GM18502 (cell line): ENCODE measurements around the gene LMF2.
"Not testable (repeated sequence)": the region's sequence is repeated elsewhere in the genome, so short reads cannot be mapped to it uniquely, and the experiment has no call there.

Source experiments
- ATAC-seq: cut with Tn5 transposase; IDR thresholded peaks from one replicate; pipeline ENCODE4 v1.9.1; 2021; ENCODE audit warnings: mild to moderate bottlenecking; ENCODE audit not compliant: unreplicated experiment, poor library complexity

The LMF2 gene

GRCh38 chr22:50535113-50535512 lies 27.6 kb upstream of the LMF2 start:
- no peak for ATAC-seq

DNA sequence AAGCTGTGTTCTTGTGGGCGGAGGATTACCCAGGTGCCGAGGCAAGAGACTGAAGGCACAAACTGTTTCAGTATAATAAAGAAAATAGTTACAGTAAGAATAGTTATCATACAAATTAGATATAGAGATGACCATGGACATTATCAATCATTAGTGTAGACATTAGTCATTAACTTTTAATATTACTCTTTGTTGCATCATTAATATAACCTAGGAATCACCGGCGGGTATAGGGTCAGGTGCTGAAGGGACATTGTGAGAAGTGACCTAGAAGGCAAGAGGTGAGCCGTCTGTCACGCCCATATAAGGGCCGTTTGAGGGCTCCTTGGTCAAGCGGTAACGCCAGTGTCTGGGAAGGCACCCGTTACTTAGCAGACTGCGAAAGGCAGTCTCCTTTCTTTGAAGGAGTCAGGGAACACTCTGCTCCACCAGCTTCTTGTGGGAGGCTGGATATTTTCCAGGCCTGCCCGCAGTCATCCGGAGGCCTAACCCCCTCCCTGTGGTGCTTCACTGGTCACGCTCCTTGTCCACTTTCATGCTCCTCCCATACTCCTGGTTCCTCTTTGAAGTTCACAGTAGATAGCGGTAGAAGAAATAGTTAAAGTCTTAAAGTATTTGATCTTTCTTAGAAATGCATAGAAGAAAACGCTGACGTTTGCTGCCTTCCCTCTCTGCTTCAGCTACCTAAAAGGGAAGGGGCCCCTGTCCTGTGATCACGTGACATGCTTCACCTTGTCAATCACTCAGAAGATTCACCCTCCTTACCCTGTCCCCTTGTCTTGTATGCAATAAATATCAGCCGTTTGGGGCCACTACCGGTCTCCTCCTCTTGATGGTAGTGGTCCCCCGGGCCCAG lies 26.6 kb upstream of the LMF2 start:
- not testable (repeated sequence) for ATAC-seq

- no peak for ATAC-seq
These were observed 25.6 kb upstream of the LMF2 start for GRCh38 chr22:50532824-50533796.

GRCh38 chr22:50531962-50532674 lies 24.6 kb upstream of the LMF2 start:
- ATAC-seq: no peak

- ATAC-seq: no peak
These were observed 24.1 kb upstream of the LMF2 start for GRCh38 chr22:50531546-50531961.

DNA sequence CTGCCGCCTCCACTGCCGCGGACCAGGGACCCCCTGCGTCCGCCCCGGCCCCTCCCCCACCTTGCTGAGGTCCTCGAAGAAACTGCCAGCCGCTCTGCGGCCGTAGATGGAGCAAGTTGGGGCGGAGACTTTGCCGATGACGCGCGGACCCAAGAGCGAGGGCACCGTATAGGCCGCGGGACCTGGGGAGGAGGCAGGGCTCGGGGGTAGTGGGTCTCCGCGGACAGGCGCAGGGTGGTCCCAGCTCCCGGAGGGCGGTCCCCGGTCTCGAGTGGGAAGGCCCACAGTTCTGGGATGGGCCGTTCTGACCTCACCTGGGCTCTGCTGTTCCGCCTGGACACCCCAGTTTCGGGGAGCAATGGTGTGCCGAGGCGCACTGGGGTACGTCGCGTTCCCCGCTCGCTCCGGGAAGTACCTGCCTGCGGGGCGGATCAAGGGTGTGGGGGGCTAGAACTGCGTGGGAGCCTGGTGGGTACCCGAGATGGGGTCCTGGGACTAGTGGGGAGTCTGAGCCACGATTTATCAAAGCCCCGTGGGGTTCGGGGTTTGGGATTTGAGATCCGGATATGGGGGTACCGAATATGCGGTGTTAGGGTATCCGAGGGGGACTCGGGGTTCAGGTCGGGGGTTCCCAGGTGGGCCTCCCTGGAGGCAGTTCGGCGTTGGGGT lies 23.5 kb upstream of the LMF2 start:
- no peak for ATAC-seq

DNA sequence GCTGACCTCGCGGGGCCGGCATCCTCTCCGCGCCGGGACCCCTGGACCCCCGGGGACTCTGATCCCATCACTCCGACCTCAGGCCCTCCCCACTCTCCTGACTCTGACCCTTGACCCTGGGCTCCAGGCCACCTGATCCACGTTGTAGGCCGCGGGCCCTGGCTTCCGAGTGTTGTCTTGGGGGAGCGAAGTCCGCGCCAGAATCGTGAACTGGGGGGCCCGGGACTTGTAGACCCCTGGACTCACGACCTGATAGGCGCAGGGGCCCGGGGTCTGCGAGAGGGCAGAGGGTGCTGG lies 23.0 kb upstream of the LMF2 start:
- ATAC-seq: no peak

GRCh38 chr22:50529897-50530579 lies 22.5 kb upstream of the LMF2 start, which contains the start of gene TYMP:
TYMP (minus strand) TSS chr22:50530012; CDS start chr22:50529709, 303 bp downstream.
- ATAC-seq: peak; percentile 24

DNA sequence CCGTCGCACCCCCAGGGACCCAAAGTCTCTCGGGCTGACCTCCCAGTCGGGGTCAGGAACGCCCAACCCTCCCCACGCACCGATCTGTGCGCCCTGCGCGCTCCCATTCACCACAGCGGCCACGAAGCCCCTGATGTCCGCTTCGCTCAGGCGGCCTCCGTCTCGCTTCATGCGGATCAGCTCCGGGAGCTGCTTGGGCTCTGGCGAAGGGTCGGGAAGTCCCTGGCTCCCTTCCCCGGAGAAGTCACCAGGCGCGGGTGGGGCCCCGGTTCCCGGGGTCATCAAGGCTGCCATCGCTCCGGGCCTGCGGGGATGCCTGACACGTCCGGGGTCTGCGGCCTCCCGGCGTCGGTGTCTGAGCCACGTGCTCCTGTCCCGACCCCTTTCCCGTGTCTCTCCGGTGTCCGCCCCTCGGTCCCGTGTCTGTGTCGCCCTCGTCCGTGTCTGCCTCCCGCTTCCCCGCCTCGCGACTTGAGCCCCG lies 22.0 kb upstream of the LMF2 start:
- ATAC-seq: no peak

GRCh38 chr22:50528682-50529415 lies 21.3 kb upstream of the LMF2 start:
- ATAC-seq: no peak

DNA sequence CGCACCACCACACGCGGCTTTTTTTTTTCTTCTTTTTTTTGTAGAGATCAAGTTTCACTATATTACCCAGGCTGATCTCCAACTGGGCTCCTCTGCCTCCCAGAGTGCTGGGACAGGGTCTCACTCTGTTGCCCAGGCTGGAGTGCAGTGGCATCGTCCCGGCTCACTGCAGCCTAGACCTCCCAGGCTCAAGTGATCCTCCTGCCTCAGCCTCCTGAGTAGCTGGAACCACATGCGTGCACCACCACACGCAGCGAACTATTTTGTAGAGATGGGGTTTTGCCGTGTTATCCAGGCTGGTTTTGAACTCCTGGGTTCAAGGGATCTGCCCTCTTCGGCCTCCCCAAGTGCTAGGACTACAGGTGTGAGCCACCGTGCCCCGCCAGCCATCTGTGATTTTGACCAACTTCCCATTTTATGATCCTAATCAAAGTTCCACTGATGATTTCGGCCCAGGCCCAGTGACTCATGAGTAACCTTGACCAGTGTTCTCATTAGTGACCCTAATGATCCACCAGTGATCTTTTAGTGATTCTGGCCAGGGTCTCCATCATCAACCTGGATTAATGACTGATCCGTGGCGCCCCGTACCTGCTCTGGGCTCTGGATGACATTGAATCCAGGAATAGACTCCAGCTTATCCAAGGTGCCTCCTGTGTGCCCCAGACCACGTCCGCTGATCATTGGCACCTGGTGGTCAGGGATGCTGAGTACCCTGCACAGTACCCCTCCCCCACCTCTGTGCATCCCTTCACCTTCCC lies 20.6 kb upstream of the LMF2 start:
- no peak for ATAC-seq

GRCh38 chr22:50526834-50527801 lies 19.6 kb upstream of the LMF2 start:
- ATAC-seq: no peak

GRCh38 chr22:50526108-50526833 lies 18.8 kb upstream of the LMF2 start:
- peak; percentile 31 for ATAC-seq

DNA sequence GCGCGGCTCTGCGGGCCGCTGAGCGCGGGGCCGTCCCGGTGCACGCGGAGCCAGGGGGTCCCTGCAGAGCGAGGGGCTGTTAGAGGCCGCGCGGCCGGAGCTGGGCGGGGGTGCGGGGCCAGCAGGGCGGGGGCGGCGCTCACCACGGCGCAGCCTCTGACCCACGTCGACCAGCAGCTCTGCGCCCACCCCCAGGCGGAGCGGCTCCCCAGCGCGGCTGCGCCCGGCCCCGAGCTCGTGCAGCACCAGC lies 18.3 kb upstream of the LMF2 start:
- ATAC-seq: no peak

GRCh38 chr22:50525104-50525857 lies 17.8 kb upstream of the LMF2 start, which contains the start of gene SCO2:
SCO2 (minus strand) TSS chr22:50525598; CDS start chr22:50524411, 1,187 bp downstream.
- peak; percentile 46 for ATAC-seq

DNA sequence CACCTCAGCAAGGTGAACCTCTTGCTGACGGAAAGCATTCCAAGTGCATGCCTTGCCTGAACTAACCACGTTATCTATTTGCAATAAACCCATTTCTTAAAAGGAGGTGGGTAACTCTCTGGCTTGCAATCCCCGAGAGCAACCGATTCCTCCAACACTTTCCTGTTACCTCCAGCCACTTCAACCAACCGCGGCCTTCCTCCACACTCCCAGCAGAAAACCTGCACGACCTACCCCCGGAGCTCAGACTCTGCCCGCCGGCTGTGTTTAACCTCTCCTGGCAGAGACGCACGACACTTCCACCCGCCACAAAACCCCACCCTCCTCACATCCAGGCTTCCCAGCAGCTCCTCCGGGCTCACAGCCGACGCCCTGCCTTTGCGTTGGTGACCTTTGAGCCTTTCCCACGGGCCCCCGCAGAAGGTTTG lies 17.2 kb upstream of the LMF2 start:
- ATAC-seq: no peak
